Measurements from ENCODE around the gene SLC43A2.
A peak's percentile ranks its signal among the peaks of the same experiment; 100 is the strongest.
"Not testable (repeated sequence)": the region's sequence is repeated elsewhere in the genome, so short reads cannot be mapped to it uniquely, and the experiment has no call there.

SLC43A2 gene

DNA sequence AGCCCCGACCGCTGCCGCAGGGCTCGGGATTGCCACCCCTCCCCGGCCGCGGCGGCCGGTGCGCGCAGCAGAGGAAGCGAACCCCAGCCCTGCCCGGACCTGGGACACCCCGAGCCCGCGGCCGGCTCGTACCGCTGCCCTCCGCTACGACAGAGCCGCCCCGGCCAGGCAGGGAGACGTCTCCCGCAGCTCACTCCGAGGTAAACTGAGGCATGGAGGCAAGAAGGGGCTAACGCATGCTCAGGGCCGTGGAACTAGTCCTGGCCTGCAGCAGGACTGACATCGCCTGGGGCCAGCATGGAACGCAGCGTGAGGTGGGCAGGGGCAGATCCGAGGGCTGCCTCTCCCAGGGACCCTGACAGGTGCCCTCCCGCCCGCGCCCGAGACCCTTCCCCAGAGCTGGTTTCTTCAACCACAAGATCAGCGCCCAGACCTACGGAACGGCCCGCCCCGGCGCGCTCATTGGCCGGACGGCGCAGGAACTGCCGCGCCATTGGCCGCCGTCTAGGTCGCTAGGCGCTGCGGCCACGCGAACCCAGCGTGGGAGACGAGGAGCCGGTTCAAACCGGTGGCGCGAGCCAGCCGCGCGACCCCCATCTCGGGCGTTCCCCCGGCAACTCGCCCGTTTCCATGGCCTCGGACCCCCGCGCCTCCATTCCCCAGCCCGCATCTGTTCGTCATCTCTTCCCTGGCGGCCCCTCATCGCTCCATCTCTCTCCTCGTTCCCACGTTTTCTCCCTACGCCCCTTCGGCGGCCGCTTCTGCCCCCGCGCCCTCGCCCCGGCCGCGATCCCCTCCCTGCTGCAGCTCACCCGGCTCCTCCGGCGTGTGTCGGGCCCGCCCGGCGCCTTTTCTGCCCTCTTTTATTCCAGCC lies at the start of gene SLC43A2:
Gene SLC43A2, minus strand, starts transcription at position 853 of the 874 bp plus-strand sequence. CDS start 960 bp downstream, outside the sequence.
- peak; percentile 86 for DNase-seq (ENCODE audit: low spot score)

DNA sequence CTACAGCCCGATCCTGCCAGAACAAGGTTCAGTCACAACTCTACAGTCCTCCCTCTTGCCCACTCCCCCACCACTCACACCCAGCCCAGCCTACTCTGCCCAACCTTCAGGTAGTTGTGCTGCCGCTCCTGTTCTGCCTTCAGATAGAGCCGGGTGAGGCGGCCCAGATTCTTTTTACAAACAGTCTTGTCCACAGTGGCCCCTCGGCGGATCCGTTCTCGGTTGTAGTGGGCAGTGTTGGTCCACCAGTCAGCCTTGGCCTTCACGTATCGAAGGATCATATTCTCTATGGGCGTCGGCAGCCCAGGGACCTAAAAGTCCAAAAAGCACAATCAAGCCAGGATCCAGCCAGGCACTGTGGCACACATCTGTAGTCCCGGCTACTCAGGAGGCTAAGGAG lies 47.8 kb upstream of the SLC43A2 start:
- DNase-seq (ENCODE audit: low spot score): no peak

DNA sequence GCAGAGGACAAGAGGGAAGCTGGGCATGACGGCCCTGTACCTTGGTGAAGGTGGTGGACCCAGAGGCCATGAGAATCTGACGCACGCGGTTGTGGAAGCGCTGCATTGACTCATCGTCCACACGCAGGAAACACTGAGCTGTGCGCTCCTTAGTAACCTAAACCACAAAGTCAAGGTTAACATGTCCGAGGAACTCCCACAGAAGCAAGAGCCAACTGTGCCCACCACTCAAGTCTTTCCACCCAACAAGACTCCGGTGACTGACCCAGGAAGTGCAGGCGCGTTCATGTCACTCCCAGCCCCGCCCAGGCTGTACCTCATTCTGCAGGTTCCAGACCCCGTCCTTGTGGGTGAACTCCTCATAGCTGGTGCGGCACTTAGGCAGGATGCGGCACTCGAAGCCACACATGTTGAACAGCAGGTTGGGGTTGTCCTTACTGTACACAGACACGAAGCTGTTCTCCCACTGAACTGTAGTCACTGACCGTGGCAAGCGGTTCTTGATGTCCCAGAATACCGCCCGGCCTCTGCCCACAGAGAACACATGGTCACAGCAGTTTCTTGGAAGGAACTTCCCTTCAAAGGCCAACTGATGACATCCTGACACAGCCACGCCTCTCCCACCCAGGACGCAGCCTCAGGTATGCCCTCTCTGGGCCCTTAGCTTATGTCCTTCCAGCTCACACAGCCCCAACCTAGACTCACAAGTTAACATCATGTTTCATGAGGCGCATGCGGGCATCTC lies 44.6 kb upstream of the SLC43A2 start:
- no peak for DNase-seq (ENCODE audit: low spot score)

DNA sequence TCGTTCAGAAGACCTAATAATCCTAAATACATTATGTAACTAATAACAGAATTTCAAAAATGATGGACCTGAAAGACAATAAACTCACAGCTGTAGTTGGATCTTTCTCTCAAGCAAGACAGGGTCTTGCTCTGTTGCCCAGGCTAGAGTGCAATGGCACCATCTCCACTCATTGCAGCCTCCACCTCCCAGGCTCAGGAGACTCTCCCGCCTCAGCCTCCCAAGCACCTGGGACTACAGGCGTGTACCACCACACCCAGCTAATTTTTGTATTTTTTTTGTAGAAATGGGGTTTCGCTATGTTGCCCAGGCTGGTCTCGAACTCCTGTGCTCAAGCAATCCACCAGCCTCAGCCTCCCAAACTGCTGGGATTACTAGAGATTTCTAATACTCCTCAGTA lies 35.3 kb upstream of the SLC43A2 start:
- not testable (repeated sequence) for DNase-seq (ENCODE audit: low spot score)

DNA sequence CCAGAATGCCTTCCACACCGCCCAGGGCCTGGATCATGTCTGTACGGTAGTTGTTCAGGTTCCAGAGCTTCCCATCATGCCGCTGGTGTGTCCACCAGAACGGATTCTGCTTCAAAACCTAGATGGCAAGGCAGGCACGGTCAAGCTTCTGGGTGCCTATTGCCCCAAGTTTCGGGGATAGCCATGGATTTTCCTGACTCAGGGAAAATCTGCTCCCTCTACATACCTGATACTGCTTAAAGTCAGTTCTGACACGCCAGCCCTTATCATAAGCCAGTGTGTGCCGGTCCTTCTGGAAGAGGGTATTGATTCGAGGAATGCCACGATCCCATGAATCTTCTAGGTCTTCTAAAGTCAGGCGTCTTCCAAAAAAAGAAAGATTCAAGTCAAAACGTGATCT lies 32.4 kb upstream of the SLC43A2 start:
- DNase-seq (ENCODE audit: low spot score): no peak

DNA sequence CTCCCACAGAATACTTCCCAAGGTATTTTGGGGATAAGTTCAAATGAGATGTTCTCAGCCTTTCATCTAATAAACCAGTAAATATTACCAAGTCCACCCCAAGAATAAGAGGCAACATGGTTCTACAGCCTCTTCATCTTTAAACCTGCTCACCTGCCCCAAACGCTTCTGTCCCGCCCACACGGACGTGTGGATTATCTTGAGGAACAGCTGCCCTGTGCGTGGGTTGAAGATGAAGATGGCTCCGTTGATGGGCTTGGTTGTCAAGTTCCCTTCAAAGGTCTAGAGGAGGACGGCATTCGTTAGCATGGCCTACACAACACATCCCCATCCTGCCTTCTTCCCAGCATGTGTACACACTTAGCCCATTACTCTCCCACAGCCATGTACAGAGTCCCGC lies 29.5 kb upstream of the SLC43A2 start:
- no peak for DNase-seq (ENCODE audit: low spot score)

DNA sequence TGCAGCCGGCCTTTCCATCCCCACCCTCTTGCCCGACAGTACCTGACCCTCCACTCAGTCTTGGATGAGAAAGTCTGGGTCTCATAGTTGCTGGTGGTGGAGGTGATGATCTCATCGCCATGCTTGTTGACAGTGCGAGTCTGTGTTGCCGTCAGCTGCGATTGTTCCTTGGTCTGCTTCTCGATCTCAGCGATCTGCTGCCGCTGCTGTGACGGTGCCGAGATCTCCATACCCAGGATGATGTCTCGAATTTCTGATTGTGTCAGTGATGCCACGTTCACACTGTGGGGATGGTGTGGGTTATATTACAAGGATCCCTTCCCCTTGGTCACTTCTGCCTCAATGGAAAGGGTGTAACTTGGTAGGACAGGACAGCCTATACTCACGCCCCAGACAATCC lies 25.1 kb upstream of the SLC43A2 start:
- no peak for DNase-seq (ENCODE audit: low spot score)

DNA sequence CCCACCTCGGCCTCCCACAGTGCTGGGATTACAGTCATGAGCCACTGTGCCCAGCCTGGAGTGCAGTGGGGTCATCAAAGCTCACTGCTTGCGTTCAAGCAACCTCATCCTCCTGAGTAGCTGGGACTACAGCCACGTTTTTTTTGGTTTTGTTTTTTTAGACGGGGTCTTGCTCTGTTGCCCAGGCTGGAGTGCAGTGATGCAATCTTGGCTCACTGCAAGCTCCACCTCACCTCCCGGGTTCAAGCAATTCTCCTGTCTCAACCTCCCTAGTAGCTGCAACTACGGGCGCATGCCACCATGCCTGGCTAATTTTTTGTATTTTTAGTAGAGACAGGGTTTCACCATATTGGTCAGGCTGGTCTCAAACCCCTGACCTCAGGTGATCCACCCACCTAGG lies 24.2 kb upstream of the SLC43A2 start:
- DNase-seq (ENCODE audit: low spot score): not testable (repeated sequence)

DNA sequence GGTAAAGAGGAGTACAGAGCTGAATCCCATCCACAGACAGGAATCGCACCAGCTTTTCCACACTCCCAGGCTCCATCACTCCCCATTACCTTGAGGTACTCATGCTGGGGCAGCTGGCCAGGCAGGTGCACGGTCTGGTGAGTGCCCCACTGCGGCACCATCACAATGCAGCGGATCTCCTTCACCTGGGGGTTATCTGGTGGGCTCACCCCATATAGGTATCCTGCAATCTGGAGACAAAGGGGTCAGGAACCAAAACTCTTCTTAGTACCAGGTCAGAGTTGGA lies 22.9 kb upstream of the SLC43A2 start:
- no peak for DNase-seq (ENCODE audit: low spot score)

DNA sequence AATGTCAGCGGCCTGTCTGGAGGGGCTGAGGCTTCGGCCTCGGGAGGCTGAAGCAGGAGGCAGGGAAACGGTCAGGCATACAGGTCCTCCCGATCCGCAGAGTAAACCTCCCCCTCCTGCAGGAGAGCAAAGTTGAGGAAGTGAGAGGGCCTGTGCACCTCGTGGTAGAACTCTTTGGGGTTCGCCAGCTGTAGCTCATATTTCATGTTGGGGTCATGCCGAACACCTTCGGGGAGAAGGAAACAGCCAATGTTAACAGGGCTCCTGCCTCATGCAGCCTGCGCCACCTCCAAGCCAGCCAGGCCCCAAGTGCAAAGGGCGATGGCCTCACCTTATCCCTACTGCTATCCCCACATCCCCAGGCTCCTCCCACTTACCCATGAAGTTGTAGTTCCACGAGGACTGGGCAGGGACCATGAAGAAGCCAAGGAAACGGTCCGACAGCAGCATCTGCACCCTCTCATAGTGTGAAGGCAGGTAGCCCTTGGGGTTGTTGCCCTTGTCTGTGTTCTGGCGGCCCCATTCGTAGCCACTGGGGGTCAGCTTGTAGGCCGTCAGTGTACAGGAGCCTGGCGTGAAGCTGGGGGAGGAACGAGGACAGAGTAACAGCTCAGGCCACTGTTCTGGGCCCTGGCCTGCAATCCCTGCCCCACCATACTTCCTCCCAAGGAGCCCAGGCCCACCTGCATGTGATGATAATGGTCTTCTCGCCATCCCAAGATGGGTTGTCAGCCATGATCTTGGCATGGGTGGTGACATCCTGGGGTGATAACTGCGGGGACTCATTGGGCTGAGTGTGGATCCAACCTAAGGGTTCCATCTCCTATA lies 22.3 kb upstream of the SLC43A2 start:
- DNase-seq (ENCODE audit: low spot score): no peak

DNA sequence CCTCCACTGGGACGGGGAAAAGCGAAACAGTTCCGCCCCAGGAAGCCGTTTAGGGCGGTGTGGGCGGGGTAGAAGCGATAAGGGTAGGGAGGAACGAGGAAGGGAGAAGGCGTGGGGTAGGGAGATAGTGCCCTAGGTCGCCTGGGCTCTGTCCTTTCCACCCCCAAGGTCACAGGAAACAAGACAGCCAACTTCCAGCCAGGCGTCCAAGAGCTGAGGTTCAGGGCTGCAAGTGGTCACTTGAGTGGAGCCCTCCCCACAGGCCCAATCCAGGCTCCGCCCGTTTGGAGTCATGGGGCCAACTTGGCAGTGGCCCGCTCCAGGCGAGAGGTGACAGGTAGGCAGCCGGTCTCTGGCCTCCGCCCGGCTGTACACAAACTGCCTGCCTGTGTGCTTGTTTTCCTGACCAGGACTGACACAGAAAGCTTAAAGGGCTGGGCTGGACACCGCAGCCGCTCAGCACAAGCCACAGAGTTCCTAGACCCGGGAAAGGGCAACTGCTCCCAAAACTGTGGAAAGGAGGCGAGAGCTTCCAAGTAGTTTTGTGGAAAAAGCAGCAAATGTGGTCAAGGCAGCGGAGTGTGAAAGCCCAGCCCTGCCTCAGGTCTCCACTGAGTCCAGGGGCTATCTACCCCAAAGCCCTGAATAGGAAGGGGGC lies 21.3 kb upstream of the SLC43A2 start, which contains the start of gene RILP:
Gene RILP, minus strand, starts transcription at position 23 of the 658 bp plus-strand sequence. CDS start 62 bp downstream, outside the sequence.
- no peak for DNase-seq (ENCODE audit: low spot score)

DNA sequence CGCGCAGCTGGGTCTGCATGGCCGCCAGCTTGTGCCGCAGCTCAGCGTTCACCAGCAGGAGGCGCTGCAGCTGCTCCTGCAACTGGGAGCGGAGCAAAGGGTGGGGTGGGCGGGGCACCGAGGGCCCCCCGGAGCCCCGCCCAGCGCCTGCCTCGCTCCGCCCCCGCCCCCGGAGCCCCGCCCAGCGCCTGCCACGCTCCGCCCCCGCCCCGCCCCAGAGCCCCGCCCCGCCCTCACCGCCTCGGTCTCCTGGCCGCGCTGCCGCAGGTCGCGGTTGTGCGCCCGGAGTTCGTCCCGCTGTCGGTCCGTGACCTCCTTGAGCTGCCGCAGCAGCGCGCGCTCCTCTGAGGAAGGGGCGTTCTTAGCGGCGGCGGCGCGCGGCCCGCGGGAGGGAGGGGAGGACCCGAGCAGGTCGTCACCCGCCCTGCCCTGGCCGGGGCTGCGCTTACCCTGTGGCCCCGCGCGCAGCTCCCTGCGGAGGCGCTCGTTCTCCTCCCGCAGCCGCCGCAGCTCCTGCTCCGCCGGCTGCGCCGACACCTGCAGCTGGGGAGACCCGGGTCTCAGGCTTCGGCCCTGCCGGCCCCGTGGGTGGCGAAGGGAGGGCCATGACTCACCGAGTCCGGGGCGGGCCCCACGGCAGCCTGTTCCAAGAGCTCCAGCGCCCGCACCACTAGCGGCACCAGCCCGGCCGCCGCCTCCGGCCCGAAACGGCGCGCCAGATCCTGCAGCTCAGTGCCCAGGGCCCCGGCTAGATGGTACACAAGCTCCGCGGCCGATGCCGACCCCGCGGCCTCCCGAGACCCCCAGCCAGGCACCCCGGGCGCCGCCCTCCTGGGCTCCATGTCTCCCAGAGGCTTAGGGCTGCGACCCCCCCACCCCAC lies 20.6 kb upstream of the SLC43A2 start:
- peak; percentile 95 for DNase-seq (ENCODE audit: low spot score)

DNA sequence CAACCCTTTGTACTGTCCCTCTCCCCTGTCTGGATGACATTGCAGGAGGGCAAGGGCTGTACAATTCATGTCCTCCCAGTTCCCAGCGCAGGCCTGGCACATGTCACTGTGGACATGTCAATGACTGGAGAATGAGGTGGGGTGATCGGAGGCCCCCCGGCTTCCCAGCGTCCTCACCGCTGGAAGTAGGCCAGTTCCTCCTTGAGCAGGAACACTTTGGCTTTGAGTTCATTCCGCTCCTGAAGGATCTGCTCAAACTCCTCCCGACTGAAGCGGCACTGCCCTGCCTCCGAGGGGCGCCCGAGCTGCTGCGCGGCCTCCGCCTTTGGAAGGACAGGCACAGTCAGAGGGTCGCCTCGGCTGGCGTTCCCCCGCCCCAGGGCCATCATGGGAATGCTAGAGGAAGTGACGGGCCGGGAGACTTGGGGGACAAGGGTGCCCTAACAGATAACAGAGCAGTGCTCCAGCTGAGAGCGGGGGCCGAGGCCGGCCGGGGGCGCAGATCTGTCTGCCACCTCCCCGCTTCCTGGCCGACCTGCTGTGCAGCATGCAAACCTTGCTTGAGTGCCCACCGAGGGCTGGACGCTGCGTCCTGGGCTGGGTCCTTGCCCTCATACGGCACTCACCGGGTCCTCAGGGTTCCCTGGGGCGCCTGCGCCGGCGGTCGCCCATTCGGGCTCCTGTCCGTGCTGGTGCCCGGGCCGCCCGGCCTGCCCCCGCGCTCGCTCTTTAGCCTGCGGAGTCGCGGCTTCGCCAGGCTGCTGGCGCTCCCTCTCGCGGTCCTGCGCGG lies 19.7 kb upstream of the SLC43A2 start:
- no peak for DNase-seq (ENCODE audit: low spot score)

DNA sequence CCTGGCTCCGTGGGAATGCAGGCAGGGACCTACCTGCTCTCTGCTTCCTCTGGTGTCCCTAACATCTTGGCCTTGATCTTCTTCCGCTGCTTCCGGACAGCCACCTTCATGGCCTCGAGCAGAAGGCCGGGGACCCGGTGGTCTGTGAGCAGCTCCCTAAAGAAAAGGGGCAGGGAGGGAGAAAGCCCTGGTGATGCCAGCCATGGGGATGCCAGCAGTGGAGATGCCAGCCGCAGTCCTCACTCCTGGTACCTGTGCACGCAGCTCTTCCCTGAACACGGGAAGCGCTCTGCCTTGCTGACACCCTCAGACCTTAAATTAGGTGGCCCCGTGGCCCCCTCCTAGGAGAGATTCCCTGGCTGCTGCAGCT lies 19.2 kb upstream of the SLC43A2 start:
- no peak for DNase-seq (ENCODE audit: low spot score)

DNA sequence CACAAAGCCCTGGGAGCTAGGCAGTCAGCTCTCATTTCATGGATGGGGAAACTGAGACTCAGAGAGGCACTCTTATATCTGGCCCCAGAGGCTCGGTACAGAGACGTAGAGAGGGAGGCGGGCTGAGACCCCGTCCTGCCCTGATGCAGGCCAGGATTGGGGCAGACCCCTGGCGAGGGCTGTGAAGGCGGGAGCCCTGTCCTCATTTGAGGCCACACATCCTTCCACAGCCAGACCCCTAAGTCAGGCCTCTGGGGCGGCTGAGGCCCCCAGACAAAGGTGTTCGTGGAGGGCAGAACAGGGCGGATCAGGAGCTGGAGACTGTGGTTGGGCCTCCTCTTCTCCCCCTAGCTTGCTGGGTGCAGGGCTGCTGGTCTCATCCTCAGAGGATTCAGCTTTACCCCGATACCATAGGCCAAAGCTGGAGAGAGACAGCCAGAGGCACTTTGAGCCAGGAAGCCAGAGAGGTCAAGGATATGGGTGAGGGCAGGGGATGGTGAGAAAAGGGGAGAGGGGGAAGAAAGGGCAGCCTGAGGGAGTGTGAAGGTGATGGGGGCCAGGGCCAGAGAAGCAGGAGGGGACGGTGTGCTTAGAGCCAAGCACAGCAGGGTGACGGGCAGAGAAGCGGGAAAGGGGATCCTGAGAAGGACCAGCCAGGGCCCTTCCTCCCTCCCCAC lies 17.7 kb upstream of the SLC43A2 start:
- no peak for DNase-seq (ENCODE audit: low spot score)

DNA sequence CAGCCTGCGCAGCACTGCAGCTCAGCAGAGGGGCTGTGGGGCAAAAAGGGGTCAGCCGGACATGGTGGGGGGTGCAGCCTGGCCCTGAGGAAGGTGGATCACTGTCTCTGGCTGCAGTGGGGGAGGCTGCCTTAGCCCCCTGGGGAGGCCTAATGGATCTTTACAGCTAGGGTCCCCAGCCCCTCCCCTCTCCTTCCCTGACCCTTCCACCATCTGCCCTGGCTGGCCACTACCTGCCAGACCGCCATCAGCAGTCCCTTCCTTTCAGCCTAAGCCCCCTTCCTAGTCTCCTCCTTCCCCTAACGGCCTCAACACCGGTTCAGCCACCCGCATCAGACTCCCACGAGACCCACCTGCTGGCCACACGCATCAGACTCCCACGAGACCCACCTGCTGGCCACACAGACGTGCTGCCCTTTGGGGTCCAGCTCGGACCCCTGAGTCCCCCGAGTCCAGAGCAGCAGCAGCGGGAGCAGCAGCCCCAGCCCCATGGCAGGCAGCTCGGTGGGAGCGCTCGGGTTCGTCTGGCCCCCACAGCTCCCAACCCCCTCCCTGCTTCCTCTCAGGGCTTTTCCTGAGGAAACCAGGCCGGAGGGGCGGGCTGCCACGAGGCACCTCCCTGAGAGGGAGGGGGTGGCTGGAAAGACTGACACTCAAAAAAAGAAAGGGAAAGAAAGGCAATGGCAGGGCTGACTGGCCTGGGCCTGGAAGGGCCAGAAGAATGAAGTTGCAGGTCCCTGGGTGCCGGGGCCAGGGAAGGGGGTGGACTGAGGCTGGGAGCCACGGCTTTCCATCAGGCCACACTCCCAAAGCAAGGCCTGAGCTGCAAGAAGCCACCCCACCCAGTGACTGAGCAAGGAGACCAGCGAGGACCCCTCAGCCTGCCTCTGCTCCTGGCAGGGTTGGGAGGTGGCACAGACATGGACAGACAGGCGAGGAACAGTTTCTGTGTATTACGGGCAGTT lies 16.9 kb upstream of the SLC43A2 start, which contains the start of gene SCARF1:
Gene SCARF1, minus strand, starts transcription at position 526 of the 965 bp plus-strand sequence. Its CDS starts 35 bp downstream, at position 491.
- no peak for DNase-seq (ENCODE audit: low spot score)

DNA sequence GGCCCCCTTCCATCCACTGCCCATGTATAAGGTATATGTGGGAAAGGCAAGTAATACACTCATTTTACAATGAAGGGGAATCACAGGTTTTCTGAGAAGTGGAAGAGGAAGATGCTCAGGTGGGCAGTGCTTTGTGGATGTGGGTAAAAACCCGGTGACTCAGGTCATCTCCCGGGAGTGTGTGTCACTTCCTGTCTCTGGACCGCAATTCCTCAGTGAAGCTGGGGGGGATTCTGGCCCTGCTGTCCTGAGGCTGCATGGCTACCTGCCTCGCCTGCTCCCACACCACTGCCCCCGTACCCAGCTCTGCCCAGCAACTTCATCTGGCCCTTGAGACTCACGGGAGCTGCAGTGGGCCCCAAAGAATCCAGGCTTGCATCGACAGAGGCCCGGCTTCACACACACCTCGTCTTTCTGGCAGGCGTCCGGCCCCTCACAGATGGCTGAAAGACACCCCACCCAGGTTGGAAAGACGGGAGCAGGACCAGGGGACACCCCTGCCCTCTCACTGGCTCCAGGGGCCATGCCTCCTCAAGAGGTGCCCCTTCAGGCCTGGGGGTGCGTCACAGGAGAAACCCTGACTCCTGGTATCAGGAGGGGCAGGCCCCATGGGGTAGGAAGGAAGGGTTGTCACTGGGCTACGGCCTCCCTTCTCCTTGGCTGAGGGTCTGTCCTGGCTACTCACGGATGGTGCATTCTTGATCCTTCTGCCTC lies 16.0 kb upstream of the SLC43A2 start:
- DNase-seq (ENCODE audit: low spot score): no peak

All from pons (tissue), 1 donor.